HepG2 (cell line): ENCODE data around the gene VPS52. TPM values are rescaled to one million over a fixed set of nuclear protein-coding genes. Genes with fewer than 3 reads are reported as not detected.

ENCODE experiments used
- ATAC-seq: fragments of 200-7000 bp; cut with Tn5 transposase; 3 replicates; pipeline ENCODE4 v1.9.1; 2020; ENCODE audit warnings: mild to moderate bottlenecking, moderate library complexity
- BruUV-seq: library from RNA; stranded (reverse); fragments of 400-500 nt; replicated peaks from 2 replicates; lab custom pipeline; 2021; lab: Mats Ljungman, UMichigan
- CTCF ChIA-PET: fragments of 300-600 bp; formaldehyde crosslinking; extraction: SDS; loops from one replicate; lab custom pipeline; 2021; ENCODE audit warnings: low total read pairs, inconsistent platforms, low intra/inter-chr PET ratio; lab: Yijun Ruan, JAX
- POLR2A ChIA-PET: fragments of 350-600 bp; sonication (Branson Sonifier 250); formaldehyde crosslinking; loops from one replicate; lab custom pipeline; 2020; ENCODE audit warnings: antibody characterized with exemption, inconsistent platforms; lab: Yijun Ruan, JAX
- DNase-seq: peaks from one replicate; pipeline ENCODE4 v3.0.0-alpha.2; 2015; ENCODE audit warnings: low spot score
- FAIRE-seq: peaks from 3 replicates; lab custom pipeline; 2011; peaks lifted over from hg19 to GRCh38; lab: Jason Lieb, UNC
- H2AFZ ChIP-seq: one replicate; pipeline ENCODE4 v1.6.1; 2011; ENCODE audit warnings: low read length, inconsistent platforms
- H3K27ac ChIP-seq: fragments of 300-600 bp; 3 replicates; pipeline ENCODE4 v1.8.0; 2011; ENCODE audit warnings: mixed run types, mild to moderate bottlenecking, mixed read lengths, low read length, inconsistent platforms; ENCODE audit not compliant: insufficient read depth; ENCODE audit errors: extremely low read length
- H3K27me3 ChIP-seq, 2 experiments: fragments of 200-600 bp in 1 of 2; 2 replicates in 1 of 2; 3 replicates in 1 of 2; pipeline versions ENCODE4 v1.6.0 to v1.8.0; 2011; ENCODE audit warnings: low read length in 2 of 2, mild to moderate bottlenecking in 2 of 2, moderate library complexity in 2 of 2, inconsistent platforms in 1 of 2; ENCODE audit not compliant: insufficient read depth in 2 of 2, control insufficient read depth in 1 of 2
- H3K36me3 ChIP-seq, 2 experiments: fragments of 200-600 bp in 1 of 2; replicated peaks in 1 of 2; 2 replicates in 1 of 2; 3 replicates in 1 of 2; pipeline versions ENCODE4 v1.5.1 to v1.8.0; 2011; ENCODE audit warnings: low read length in 2 of 2, inconsistent platforms in 1 of 2; ENCODE audit not compliant: insufficient read depth in 2 of 2, control insufficient read depth in 1 of 2
- H3K4me1 ChIP-seq: 2 replicates; pipeline ENCODE4 v1.5.1; 2012; ENCODE audit warnings: low read length, inconsistent platforms; ENCODE audit not compliant: insufficient read depth
- H3K4me2 ChIP-seq: 2 replicates; pipeline ENCODE4 v1.6.0; 2011; ENCODE audit warnings: low read depth, low read length, inconsistent platforms
- H3K4me3 ChIP-seq, 3 experiments: fragments of 200-600 bp in 1 of 3; sonication (generic), shearing (Covaris generic) in 1 of 3; replicated peaks in 1 of 3; 2 replicates each; pipeline ENCODE4 v1.5.1; 2011 to 2016; ENCODE audit warnings: low read length in 3 of 3, inconsistent platforms in 2 of 3, low read depth in 2 of 3, mild to moderate bottlenecking in 2 of 3, control low read depth in 1 of 3, mixed read lengths in 1 of 3; ENCODE audit not compliant: insufficient read depth in 1 of 3
- H3K79me2 ChIP-seq: one replicate; pipeline ENCODE4 v1.6.1; 2011; ENCODE audit warnings: low read length, inconsistent platforms; ENCODE audit not compliant: insufficient read depth
- H3K9ac ChIP-seq: 2 replicates; pipeline ENCODE4 v1.6.0; 2011; ENCODE audit warnings: mild to moderate bottlenecking, low read depth, low read length, inconsistent platforms; ENCODE audit not compliant: insufficient read depth
- H3K9me3 ChIP-seq: 2 replicates; pipeline ENCODE4 v1.5.1; 2012; ENCODE audit warnings: mild to moderate bottlenecking, low read length
- H4K20me1 ChIP-seq: 2 replicates; pipeline ENCODE4 v1.6.0; 2011; ENCODE audit warnings: inconsistent platforms, mild to moderate bottlenecking, low read length, moderate library complexity; ENCODE audit not compliant: insufficient read depth
- AGO2 ChIP-seq: fragments of 200-400 bp; formaldehyde crosslinking; optimal IDR thresholded peaks from 2 replicates; pipeline ENCODE3; 2017; ENCODE audit warnings: mild to moderate bottlenecking, low read depth, low read length, moderate library complexity
- NAIF1 ChIP-seq: sonication (generic); formaldehyde crosslinking; IDR thresholded peaks from 2 replicates; pipeline ENCODE4 v1.5.0; 2020; ENCODE audit warnings: mild to moderate bottlenecking, missing genetic modification reagents, borderline replicate concordance
- POLR2G ChIP-seq: fragments of 200-400 bp; formaldehyde crosslinking; IDR thresholded peaks from 2 replicates; pipeline ENCODE4 v1.6.1; 2018; ENCODE audit warnings: mild to moderate bottlenecking, low read depth, low read length, moderate library complexity
- RBM22 ChIP-seq: fragments of 200-400 bp; formaldehyde crosslinking; optimal IDR thresholded peaks from 2 replicates; pipeline ENCODE3; 2017; ENCODE audit warnings: mild to moderate bottlenecking, low read length, moderate library complexity
- REPIN1 ChIP-seq: sonication (generic); formaldehyde crosslinking; IDR thresholded peaks from 2 replicates; pipeline ENCODE4 v1.8.0; 2022; ENCODE audit warnings: missing genetic modification reagents, low read depth, mild to moderate bottlenecking, borderline replicate concordance
- SSRP1 ChIP-seq: IDR thresholded peaks from 2 replicates; pipeline ENCODE4 v1.6.1; 2016; ENCODE audit warnings: control low read depth
- ZBTB7B ChIP-seq: sonication (generic); formaldehyde crosslinking; IDR thresholded peaks from 2 replicates; pipeline ENCODE4 v1.4.0; 2020; ENCODE audit warnings: missing genetic modification reagents
- ZC3H4 ChIP-seq: sonication (generic); formaldehyde crosslinking; IDR thresholded peaks from 2 replicates; pipeline ENCODE4 v1.4.0; 2020; ENCODE audit warnings: missing genetic modification reagents, borderline replicate concordance
- ZFP1 ChIP-seq: IDR thresholded peaks from 2 replicates; pipeline ENCODE4 v1.6.1; 2016
- ZFP36 ChIP-seq: fragments of 150-350 bp; IDR thresholded peaks from 2 replicates; pipeline ENCODE4 v1.6.1; 2018; ENCODE audit warnings: borderline replicate concordance, low read length, low read depth; ENCODE audit not compliant: partially characterized antibody
- ZFP36L1 ChIP-seq: sonication (generic); formaldehyde crosslinking; IDR thresholded peaks from 2 replicates; pipeline ENCODE4 v1.8.0; 2022; ENCODE audit warnings: mild to moderate bottlenecking, missing genetic modification reagents, moderate library complexity
- ZNF576 ChIP-seq: sonication (generic); formaldehyde crosslinking; IDR thresholded peaks from 2 replicates; pipeline ENCODE4 v1.4.0; 2020; ENCODE audit warnings: mild to moderate bottlenecking, missing genetic modification reagents
- ZNF687 ChIP-seq: sonication (generic); formaldehyde crosslinking; IDR thresholded peaks from 2 replicates; pipeline ENCODE4 v1.5.1; 2020; ENCODE audit warnings: mild to moderate bottlenecking, missing genetic modification reagents, moderate library complexity
- WGBS: methylation state at CpG from one replicate; pipeline ENCODE4 v1.1.6; 2017; ENCODE audit warnings: low lambda C conversion rate; 5-methylcytosine and 5-hydroxymethylcytosine counted together
- in situ Hi-C: cut with HindIII; loops from 2 replicates; pipeline ENCODE4 v1.10.0; 2017; ENCODE audit warnings: low pct_unique_long_range_greater_than_20kb; ENCODE audit not compliant: extremely low pct_ligation_motif_present
- intact Hi-C: fragments of 100-400 bp; cut with micrococcal nuclease; formaldehyde crosslinking; loops from one replicate; pipeline ENCODE4 v1.10.0; 2022; ENCODE audit not compliant: unreplicated experiment
- polyA plus RNA-seq, 8 experiments: library from polyadenylated mRNA; depleted of rRNA in 3 of 8; stranded (reverse) in 7 of 8; unstranded in 1 of 8; fragments of >200 nt; fragmentation: Illumina TruSeq in 4 of 8; extraction: Trizol in 4 of 8; gene quantifications; 2 replicates each; pipeline versions ENCODE4 v1.2.1 to v1.2.3, GENCODE V29; 2011 to 2016; ENCODE audit warnings: low read depth in 4 of 8, missing spikeins in 1 of 8, mixed read lengths in 1 of 8; ENCODE audit not compliant: insufficient read depth in 1 of 8
- total RNA-seq, 5 experiments: library from RNA; depleted of rRNA; stranded (reverse); fragments of >200 nt; fragmentation: Illumina TruSeq; extraction: Trizol; gene quantifications; 2 replicates each; pipeline ENCODE4 v1.2.3, GENCODE V29; 2016; ENCODE audit warnings: low read depth in 1 of 5

Gene VPS52
- total and polyA plus RNA-seq, 2 of the 13 experiments (the other 11 are each of a cell fraction or from before 2014, with no cell fraction given) = 48.9 to 85.5 TPM

GRCh38 chr6:33292996-33293682, 21.5 kb upstream of the VPS52 start:
- 96% methylated on average over 16 of the region's 16 CpGs for WGBS
- no peak overlapping the region for H3K9ac ChIP-seq
- in situ Hi-C loops (loop anchor here (25.0 kb wide), 1 partner anchor 119 kb away; the partner anchor contains the start of genes CUTA, PHF1 and SYNGAP1), intact Hi-C loops (no loop called here)
- H3K4me3 ChIP-seq = no peak overlapping the region
- POLR2A ChIA-PET = interaction anchor here (1.6 to 2.5 kb wide), 2 partner anchors 22 to 44 kb away, joined by 4 to 12 read pairs; partner anchors contain the start of genes RPS18 and VPS52
- FAIRE-seq (no peak), DNase-seq (no peak), ATAC-seq (no peak)
- H3K4me2 ChIP-seq = no peak overlapping the region
- H3K36me3 ChIP-seq = peaks cover 10 to 24% of the 10 kb centered on the region in 2 experiments
- no peaks in the 10 kb centered on the region; a peak in 1 of 5 replicates for H3K27me3 ChIP-seq
- no TSS peak for BruUV-seq
- no peak for TF ChIP-seq ZBTB7B
- TF ChIP-seq ZNF687 (CRISPR knock-in tag) = 0 out of 2 replicates have a peak, but pooled peaks have one; percentile 15
- peak; percentile 67 for TF ChIP-seq AGO2
- TF ChIP-seq ZFP36L1 (CRISPR knock-in tag) = no peak
- TF ChIP-seq ZNF576 (CRISPR knock-in tag) = no peak
- TF ChIP-seq ZFP36 = no peak
- TF ChIP-seq NAIF1 = no peak
- TF ChIP-seq REPIN1 (CRISPR knock-in tag) = no peak
- TF ChIP-seq ZFP1 (CRISPR knock-in tag) = no peak
- TF ChIP-seq POLR2G = peak; percentile 60; the same call in 1 of the 2 replicates
- peak; percentile 48 for TF ChIP-seq RBM22
- 0 out of 2 replicates have a peak, but pooled peaks have one; percentile 24 for TF ChIP-seq SSRP1
- peak; percentile 43; the same call in 1 of the 2 replicates for TF ChIP-seq ZC3H4 (CRISPR knock-in tag)
- peaks cover 24% of the 10 kb centered on the region for H3K79me2 ChIP-seq
- peaks cover 30% of the 10 kb centered on the region for H3K4me1 ChIP-seq
- no peaks in the 10 kb centered on the region for H4K20me1 ChIP-seq
- CTCF ChIA-PET = no interaction called here
- H3K9me3 ChIP-seq = no peaks in the 10 kb centered on the region
- no peak overlapping the region for H3K27ac ChIP-seq
- H2AFZ ChIP-seq = no peak overlapping the region
